ENCODE results near the gene PCGF5. TPM values are rescaled to one million over a fixed set of nuclear protein-coding genes. Genes with fewer than 3 reads are reported as not detected.

The PCGF5 gene
- total and polyA plus RNA-seq, 9 of the 15 experiments (the other 6 are each of a cell fraction or from before 2014, with no cell fraction given), result 10.9 to 40.0 (median 20.3) TPM

- TF ChIP-seq THRB (CRISPR knock-in tag; conservative IDR thresholded peaks at IDR 0.05), result no peak
- TF ChIP-seq, protein P1, sequence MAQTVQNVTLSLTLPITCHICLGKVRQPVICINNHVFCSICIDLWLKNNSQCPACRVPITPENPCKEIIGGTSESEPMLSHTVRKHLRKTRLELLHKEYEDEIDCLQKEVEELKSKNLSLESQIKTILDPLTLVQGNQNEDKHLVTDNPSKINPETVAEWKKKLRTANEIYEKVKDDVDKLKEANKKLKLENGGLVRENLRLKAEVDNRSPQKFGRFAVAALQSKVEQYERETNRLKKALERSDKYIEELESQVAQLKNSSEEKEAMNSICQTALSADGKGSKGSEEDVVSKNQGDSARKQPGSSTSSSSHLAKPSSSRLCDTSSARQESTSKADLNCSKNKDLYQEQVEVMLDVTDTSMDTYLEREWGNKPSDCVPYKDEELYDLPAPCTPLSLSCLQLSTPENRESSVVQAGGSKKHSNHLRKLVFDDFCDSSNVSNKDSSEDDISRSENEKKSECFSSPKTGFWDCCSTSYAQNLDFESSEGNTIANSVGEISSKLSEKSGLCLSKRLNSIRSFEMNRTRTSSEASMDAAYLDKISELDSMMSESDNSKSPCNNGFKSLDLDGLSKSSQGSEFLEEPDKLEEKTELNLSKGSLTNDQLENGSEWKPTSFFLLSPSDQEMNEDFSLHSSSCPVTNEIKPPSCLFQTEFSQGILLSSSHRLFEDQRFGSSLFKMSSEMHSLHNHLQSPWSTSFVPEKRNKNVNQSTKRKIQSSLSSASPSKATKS (CRISPR knock-in tag; IDR thresholded peaks at IDR 0.05), result no peak
Observed at GRCh38 chr10:91290607-91291006, 70.1 kb downstream of the PCGF5 start (continued).

DNA sequence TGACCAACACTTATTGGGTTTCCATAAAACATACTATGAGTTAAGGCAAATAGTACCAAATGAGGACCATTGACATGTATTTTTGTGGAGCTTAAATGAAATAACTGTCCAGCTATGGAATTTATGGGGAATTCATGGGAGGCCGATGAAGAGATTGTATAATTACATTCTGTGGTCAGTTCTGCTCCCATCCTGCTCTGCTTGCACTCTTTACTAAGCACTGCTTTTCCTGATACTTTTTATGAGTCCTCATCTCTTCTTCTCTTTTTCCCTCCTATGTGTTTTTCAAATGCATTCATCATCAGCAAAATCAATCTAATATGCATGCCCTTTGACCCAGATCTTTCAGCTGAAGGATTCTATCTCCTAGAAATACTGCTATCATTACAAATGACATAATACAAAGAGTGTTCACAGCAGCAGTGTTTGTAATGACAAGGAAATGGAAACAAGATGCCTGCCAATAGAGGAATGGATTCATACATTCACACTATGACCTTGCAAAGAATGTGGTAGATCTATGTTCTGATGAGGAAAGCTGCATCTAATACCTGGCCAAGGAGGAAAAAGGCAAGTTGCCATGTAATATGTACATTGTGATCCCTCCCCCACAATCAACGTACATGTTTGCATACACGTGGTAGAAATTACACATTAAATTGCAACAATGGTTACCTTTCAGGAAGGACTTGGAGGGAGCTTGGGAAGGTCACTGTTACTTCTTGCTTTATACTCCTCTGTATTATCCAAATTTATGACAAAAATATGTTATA, 73.9 kb downstream of the PCGF5 start:
- DNase-seq (ENCODE audit: extremely low read depth in 1 of 4, low spot score in 3 of 4) (no peak), ATAC-seq (no peak), FAIRE-seq (no peak)
- in situ Hi-C loops (cut with MboI) (loop anchor here (10.0 to 25.0 kb wide), 2 partner anchors 250 to 618 kb away; partner anchors contain the start of genes BTAF1 and FGFBP3), intact Hi-C loops (cut with micrococcal nuclease) (no loop called here)
- no TSS peak for BruUV-seq (replicated peaks)
- Histone ChIP-seq H3K79me2 (ENCODE audit: control insufficient read depth, insufficient read depth, low read length) (no peaks in the 10 kb centered on the region), H3K9ac (ENCODE audit: insufficient read depth in 1 of 2, low read depth in 2 of 2, low read length in 2 of 2) (no peak overlapping the region), H2AFZ (ENCODE audit: low read depth, low read length) (no peak overlapping the region), H3K9me3 (replicated peaks; ENCODE audit: control insufficient read depth, insufficient read depth, low read depth, low read length) (no peaks in the 10 kb centered on the region), H3K9me1 (ENCODE audit: control insufficient read depth, insufficient read depth, low read length) (no peaks in the 10 kb centered on the region), H4K20me1 (replicated peaks; ENCODE audit: control insufficient read depth, insufficient read depth, low read length) (no peaks in the 10 kb centered on the region), H3K27ac (ENCODE audit: extremely low read depth, low read depth, low read length) (no peak overlapping the region), H3K4me3 (no peak overlapping the region), H3K36me3 (ENCODE audit: control insufficient read depth, insufficient read depth, low read length) (no peaks in the 10 kb centered on the region), H3K4me2 (ENCODE audit: insufficient read depth, low read length) (no peak overlapping the region), H3K27me3 (ENCODE audit: control insufficient read depth in 2 of 2, insufficient read depth in 2 of 2, low read length in 2 of 2) (peaks cover 0 to 15% of the 10 kb centered on the region in 2 experiments; a peak in 4 of 5 replicates), H3K4me1 (replicated peaks in 1 of 2; ENCODE audit: control insufficient read depth in 2 of 2, insufficient read depth in 2 of 2, low read length in 2 of 2) (peaks cover 2 to 6% of the 10 kb centered on the region in 2 experiments; a peak in 2 of 5 replicates)
- POLR2A ChIA-PET, result no interaction called here
- TF ChIP-seq BRD9 (IDR thresholded peaks at IDR 0.05; ENCODE audit: low read depth, partially characterized antibody), result no peak
- CTCF ChIA-PET (ENCODE audit: low intra/inter-chr PET ratio), result no interaction called here
- 11% methylated on average over 3 of the region's 3 CpGs for WGBS (ENCODE audit: insufficient coverage, low coverage, missing lambda C conversion rate)
